H4 (cell line): Measurements from ENCODE around the gene IGF2BP2. TPM values are rescaled to one million over a fixed set of nuclear protein-coding genes. Genes with fewer than 3 reads are reported as not detected.
"Not testable (repeated sequence)": the region's sequence is repeated elsewhere in the genome, so short reads cannot be mapped to it uniquely, and the experiment has no call there.

Experiments used
- DNase-seq: peaks from one replicate; pipeline ENCODE4 v3.0.0-alpha.2; 2015; ENCODE audit warnings: low spot score
- total RNA-seq: library from RNA; depleted of rRNA; stranded (reverse); fragments of >200 nt; shearing (Covaris generic); gene quantifications from 2 replicates; pipeline ENCODE4 v1.2.3, GENCODE V29; 2014

Gene IGF2BP2
- total RNA-seq, 1 experiment from 2014 or later, result 23.7 TPM

- peak; percentile 51 for DNase-seq
Observed at GRCh38 chr3:185677146-185677829, 147.6 kb downstream of the IGF2BP2 start.

DNA sequence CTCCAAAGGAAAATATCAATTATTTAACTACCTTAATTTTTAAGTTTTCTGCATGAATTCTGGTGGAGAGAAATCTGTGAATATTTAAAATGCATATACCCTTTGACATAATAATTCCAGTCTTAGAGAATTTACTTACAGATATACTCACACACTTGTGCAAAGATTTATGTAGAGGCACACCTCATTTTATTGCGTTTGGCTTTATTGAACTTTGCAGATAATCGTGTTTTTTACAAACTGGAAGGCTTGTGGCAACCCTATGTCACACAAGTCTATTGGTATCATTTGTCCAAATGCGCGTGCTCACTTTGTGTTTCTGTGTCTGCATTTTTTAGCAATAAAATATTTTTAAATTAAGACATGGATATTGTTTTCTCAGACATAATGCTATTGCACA lies 157.3 kb downstream of the IGF2BP2 start:
- DNase-seq, result no peak

- DNase-seq, result no peak
Observed at GRCh38 chr3:185663929-185664328, 160.9 kb downstream of the IGF2BP2 start.

DNA sequence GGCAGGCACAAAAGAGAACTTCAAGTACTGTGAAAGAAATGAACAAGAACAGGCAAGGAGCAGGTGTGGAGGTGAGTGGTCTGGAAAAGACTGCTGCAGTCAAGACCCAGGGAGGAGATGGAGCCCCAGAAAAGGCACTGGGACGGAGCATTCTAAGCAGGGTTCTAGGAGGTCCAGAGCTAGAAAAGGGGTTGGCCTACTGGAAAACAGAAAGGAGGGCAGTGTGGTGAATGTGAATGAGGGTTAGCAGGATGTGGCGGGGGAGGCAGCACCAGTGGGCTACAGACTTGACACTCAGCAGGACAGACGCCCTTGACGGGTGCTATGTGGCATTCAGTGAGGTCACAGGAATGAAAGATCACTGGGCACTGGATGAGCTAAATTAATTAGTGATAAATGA lies 163.1 kb downstream of the IGF2BP2 start:
- DNase-seq, result no peak

- DNase-seq, result not testable (repeated sequence)
Observed at GRCh38 chr3:185661296-185661695, 163.5 kb downstream of the IGF2BP2 start.

DNA sequence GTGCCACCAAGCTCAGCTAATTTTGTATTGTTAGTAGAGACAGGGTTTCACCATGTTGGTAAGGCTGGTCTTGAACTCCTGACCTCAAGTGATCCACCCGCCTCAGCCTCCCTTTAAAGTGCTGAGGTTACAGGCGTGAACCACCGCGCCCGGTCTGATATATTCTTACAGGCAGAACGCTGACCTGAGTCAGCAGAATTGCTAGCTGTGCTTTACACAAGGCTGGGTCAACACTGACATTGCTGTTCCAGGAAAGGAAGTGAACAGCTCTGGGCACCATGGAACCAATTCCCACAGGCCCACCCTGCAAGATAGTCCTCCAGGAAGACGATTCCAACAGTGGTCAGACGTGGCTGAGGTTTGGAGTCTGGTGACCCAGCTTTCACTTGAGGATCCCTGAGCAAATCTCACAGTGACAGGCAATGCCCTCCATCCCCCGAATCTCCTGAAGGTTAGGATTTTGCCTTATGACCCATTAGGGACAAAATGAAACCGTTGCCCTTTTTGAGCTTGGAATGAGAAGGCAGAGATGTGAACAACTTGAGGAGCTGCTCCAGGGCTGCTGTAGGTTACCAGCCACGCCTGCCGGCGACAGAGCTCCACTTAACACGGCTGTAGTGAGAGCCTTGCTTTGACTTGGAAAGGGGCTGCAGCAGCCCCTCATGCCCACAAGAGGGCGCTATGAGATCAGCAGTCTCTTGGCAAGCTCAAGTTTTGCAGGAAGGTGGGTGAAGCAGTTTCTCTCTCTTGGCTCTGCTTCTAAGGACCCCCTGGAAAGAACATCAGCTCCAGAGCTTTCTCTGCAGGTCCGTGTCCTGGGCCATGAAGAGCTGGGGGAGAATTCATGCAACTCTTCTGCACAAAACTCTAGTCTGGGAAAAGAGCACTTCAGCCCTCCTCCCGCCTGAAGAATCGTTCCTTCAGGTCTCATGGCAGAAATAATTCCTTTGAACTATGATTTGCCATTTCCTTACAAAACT lies 164.6 kb downstream of the IGF2BP2 start:
- peak; percentile 80 for DNase-seq

DNA sequence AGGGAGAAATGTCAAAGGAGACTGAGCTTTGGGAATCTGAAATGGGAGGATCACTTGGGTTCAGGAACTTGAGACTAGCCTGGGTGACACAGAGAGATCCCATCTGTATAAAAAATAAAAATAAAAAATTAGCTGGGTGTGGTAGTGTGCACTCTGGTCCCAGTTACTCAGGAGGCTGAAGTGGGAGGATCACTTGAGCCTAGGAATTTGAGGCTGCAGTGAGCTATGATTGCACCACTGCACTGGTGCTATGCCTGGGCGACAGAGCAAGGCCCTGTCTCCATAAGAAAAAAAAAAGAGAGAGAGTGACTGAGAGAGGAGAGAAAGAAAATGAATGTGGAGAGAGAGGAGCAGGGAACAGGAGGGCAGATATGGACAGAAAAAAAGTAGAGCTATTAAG lies 165.9 kb downstream of the IGF2BP2 start:
- DNase-seq, result no peak

GRCh38 chr3:185658504-185658912 lies 166.3 kb downstream of the IGF2BP2 start:
- DNase-seq, result peak; percentile 71

DNA sequence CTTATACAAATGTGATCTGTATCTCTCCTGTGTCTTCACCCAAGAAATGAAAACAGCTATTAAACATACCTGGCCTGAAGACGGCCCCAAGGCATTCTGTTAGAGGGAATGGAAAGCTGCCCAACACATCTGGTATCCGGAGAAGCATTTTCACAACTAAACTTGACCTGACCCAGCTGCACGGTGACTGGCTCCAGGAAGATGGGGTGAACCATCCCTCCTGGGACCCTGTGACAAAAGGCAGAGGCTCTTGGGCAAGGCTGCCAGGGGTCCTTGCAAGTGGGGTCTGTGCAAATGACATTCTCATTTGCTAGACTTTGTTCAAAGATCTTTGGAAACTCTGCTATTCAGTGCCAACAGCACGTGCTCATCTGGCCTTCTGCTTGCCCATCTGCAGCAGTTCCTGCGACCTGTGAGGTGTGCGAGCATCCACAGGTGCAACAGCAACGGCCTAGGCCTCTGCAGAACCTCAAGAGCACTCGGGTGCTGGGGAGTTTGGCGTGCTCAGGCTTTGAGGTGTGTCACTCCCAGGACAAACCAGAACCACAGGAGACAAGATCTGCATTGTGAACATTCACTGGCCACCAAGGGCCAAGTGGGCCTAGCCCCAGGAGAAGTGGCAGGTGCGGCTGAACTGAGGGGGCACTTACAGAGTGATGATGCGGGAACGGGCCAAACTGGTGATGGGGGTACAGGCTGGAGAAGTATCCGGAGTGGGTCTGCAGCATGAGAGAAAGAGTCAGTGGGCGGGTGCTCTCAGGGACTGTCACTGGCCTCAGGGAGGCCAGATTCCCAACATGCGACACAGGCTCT lies 166.9 kb downstream of the IGF2BP2 start:
- DNase-seq, result no peak

GRCh38 chr3:185657211-185657610 lies 167.6 kb downstream of the IGF2BP2 start:
- DNase-seq, result no peak

DNA sequence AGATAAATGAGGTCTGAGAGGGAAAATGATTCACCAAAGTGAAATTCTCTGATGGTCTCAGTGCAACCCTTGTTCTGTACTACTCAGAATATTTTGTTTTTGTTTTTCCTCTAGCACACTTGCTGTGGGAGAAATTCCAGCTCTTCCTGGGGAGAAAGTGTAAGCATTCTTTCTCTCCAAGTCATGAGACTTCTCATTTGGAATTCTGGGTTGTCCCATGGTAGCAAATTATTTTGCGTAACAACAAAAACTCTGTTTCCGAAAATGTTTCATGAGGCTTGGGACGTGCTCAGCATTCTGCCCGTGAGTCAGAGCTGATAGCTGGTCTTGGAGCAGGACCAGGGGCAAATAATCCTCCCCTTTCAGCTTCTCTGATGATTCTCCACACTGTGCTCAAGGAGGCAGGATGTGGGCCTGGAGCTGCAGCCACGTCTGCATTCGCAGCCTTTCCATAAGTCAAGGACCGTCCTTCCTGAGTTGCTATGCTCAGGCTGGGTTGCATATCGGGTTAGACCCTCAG lies 168.5 kb downstream of the IGF2BP2 start:
- DNase-seq, result peak; percentile 62

DNA sequence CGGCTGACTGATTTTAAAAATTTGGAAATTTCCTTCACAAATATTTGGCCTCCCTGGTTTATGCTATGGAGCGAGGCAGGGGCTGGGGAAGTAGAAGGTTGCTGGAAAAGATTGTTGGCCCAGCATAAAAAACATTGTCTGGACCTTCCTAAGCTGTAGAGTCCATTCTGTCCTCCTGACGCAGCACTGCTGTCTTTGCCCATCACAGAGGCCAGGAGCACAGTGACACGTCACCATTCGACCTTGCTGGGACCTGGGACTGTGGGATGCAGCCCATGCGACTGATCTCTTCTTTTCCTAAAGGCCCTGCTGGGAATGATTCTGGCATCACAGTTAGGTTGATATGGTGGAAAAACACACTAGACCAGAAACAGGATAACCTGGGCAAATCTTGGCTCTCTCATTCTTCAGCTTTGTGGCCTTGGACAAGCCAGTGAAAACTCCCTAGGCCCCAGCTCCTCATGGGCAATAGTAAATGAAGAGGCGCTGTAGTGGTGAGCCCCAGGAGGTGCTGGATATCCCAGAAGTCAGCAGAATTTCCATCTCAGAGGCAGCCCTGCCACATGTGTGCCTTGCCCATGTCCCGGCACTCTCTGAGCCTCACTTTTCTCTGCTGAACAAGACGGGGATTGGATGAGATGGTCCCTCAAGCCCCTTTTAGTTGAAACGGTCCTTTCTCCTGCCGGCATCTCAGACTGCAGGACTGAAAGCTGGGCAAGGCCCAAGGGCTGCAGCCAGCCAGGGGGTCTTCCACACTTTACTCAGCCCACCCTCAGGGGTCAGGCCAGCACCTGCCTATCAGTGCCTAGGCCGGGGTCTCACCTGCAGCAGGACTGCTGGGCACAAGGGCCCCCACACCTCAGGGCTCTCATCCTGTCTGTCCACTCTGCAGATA lies 169.2 kb downstream of the IGF2BP2 start:
- no peak for DNase-seq

DNA sequence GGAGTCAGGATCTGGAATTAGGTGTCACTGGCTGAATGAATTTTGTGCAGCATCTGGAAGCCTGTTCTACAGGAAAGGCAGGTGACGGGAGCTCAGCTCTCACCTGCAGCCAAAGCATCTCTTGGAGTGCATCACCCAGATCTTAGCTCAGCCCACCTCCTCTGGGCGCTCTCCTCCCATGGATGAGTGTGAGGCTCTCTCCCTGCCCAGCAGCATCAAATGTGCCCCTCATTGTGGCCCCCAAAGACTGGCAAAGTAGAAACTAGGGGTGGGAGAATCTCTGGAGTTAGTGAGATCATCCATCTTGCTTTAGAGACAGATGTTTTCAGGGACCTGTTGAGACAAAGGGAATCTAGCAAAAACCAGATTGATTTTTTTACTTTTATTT lies 170.1 kb downstream of the IGF2BP2 start:
- no peak for DNase-seq

- no peak for DNase-seq
Observed at GRCh38 chr3:185653949-185654757, 170.7 kb downstream of the IGF2BP2 start.

DNA sequence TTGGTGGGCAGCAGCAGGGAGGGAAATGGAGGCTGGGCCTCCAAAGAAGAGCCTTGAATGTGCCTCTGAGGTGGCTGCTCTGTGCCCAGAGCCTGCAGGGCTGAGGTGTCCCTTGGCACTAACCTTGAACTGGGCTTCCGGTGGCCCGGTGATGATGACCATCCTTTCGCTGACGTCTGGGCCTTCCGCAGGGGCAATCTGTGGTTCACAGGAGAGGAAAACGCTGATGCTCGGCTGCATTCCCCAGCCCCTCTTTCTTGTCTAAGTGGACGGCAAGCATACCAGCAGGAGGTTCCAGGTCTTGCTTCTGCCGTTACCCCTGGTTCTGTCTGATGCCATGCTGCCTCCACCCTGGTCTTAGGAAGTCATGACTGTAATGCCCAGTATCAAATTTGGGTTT lies 172.9 kb downstream of the IGF2BP2 start:
- DNase-seq, result no peak

GRCh38 chr3:185649414-185649813 lies 175.4 kb downstream of the IGF2BP2 start:
- no peak for DNase-seq

DNA sequence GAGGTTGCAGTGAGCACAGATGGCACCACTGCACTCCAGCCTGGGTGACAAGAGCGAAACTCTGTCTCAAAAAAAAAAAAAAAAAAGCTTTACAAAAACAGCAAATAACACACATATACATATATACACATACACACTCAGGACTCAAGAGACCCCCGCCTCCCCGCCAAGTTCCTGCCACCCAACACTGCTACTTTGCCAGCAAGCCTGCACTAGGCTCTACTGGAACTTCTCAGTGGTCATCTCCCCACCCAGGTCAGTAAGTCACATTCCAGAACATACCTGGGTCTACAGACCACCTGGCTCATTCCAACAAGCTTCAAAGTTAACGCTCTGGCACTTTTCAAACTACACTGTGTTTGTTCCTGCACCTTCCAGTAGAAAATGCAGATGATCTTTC lies 176.4 kb downstream of the IGF2BP2 start:
- DNase-seq, result no peak

DNA sequence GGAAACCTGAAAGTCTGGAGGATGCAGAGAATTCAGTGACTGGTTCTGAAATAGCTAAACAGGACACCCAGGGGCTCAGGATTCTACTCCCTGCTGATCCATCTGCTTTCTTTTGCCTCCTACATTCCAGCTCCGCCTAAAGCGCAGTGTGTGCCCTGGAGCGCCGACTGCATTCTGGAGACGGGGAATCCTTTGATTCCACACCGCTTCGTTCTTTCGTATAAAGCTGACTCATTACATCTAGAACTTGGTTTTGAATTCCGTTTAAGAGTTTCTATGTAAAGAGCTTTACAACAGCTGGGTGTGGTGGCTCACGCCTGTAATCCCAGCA lies 177.0 kb downstream of the IGF2BP2 start:
- DNase-seq, result no peak

GRCh38 chr3:185647134-185647879 lies 177.5 kb downstream of the IGF2BP2 start:
- no peak for DNase-seq
